AG09309 (cell line): ENCODE results near the gene ZNF473.
"Not testable (repeated sequence)": the region's sequence is repeated elsewhere in the genome, so short reads cannot be mapped to it uniquely, and the experiment has no call there.

Experiments
- DNase-seq: peaks from one replicate; pipeline ENCODE4 v3.0.0-alpha.2; 2010; ENCODE audit warnings: low read depth
- H3K4me3 ChIP-seq: 2 replicates; pipeline ENCODE4 v1.5.1; 2011; ENCODE audit warnings: mild to moderate bottlenecking, low read depth, low read length, moderate library complexity; ENCODE audit not compliant: control insufficient read depth
- CTCF ChIP-seq: IDR thresholded peaks from 2 replicates; pipeline ENCODE4 v1.5.1; 2011; ENCODE audit warnings: mild to moderate bottlenecking, low read depth, low read length, inconsistent platforms; ENCODE audit not compliant: insufficient read depth, control insufficient read depth; ENCODE audit errors: missing control alignments

The ZNF473 gene

GRCh38 chr19:50053119-50053518 is 27.3 kb downstream of the ZNF473 start:
- H3K4me3 ChIP-seq, result no peak overlapping the region
- TF ChIP-seq CTCF, result no peak
- DNase-seq, result no peak

GRCh38 chr19:50058425-50058824 is 32.6 kb downstream of the ZNF473 start:
- H3K4me3 ChIP-seq, result no peak overlapping the region
- DNase-seq, result no peak
- TF ChIP-seq CTCF, result no peak

GRCh38 chr19:50059045-50059444 is 33.2 kb downstream of the ZNF473 start:
- TF ChIP-seq CTCF, result no peak
- no peak for DNase-seq
- no peak overlapping the region for H3K4me3 ChIP-seq

GRCh38 chr19:50060107-50060506 is 34.3 kb downstream of the ZNF473 start:
- H3K4me3 ChIP-seq, result no peak overlapping the region
- DNase-seq, result no peak
- no peak for TF ChIP-seq CTCF

- TF ChIP-seq CTCF, result no peak
- no peak overlapping the region for H3K4me3 ChIP-seq
- no peak for DNase-seq
Observed at GRCh38 chr19:50061650-50062049, 35.8 kb downstream of the ZNF473 start.

GRCh38 chr19:50065938-50066337 is 40.1 kb downstream of the ZNF473 start:
- TF ChIP-seq CTCF, result no peak
- no peak for DNase-seq
- no peak overlapping the region for H3K4me3 ChIP-seq

GRCh38 chr19:50067575-50067974 is 41.8 kb downstream of the ZNF473 start:
- no peak for DNase-seq
- TF ChIP-seq CTCF, result no peak
- no peak overlapping the region for H3K4me3 ChIP-seq

- DNase-seq, H3K4me3 ChIP-seq: not testable (repeated sequence)
Observed at GRCh38 chr19:50068382-50068781, 42.6 kb downstream of the ZNF473 start.

GRCh38 chr19:50075076-50075475 is 49.3 kb downstream of the ZNF473 start:
- H3K4me3 ChIP-seq, DNase-seq: not testable (repeated sequence)

- H3K4me3 ChIP-seq, DNase-seq: not testable (repeated sequence)
Observed at GRCh38 chr19:50075644-50076372, 50.0 kb downstream of the ZNF473 start.
